Mononuclear cell (primary cell): ENCODE data around the gene FBXO41. TPM values are rescaled to one million over a fixed set of nuclear protein-coding genes. Genes with fewer than 3 reads are reported as not detected.

Experiments used
- H3K27me3 ChIP-seq: 2 replicates; pipeline ENCODE4 v1.6.0; 2011; ENCODE audit warnings: low read length, control low read depth; ENCODE audit not compliant: insufficient read depth
- H3K4me1 ChIP-seq: 2 replicates; pipeline ENCODE4 v1.5.1; 2011; ENCODE audit warnings: mild to moderate bottlenecking, low read length, control low read depth; ENCODE audit not compliant: insufficient read depth
- H3K4me3 ChIP-seq: 2 replicates; pipeline ENCODE4 v1.5.1; 2011; ENCODE audit warnings: mild to moderate bottlenecking, low read length, moderate library complexity
- H3K9me3 ChIP-seq: 2 replicates; pipeline ENCODE4 v1.5.1; 2011; ENCODE audit warnings: low read depth, mild to moderate bottlenecking, control low read depth, low read length
- total RNA-seq: library from RNA; depleted of rRNA; stranded (reverse); fragments of >200 nt; gene quantifications from one replicate; pipeline ENCODE4 v1.2.3, GENCODE V29; 2012

The FBXO41 gene
- total RNA-seq, 1 donor = 4.2 TPM

GRCh38 chr2:73205611-73206010, 78.7 kb downstream of the FBXO41 start:
- H3K4me3 ChIP-seq = no peak overlapping the region
- H3K4me1 ChIP-seq = peaks cover 11% of the 10 kb centered on the region
- peaks cover 49% of the 10 kb centered on the region for H3K27me3 ChIP-seq
- no peaks in the 10 kb centered on the region for H3K9me3 ChIP-seq

Other genes starting within 250 kb of the FBXO41 start
- 8.9 TPM for gene SFXN5, start 212.8 kb downstream of the FBXO41 start, total RNA-seq
- gene RAB11FIP5, start 171.5 kb downstream of the FBXO41 start, total RNA-seq = 14.5 TPM
- not detected for gene NOTO, start 81.9 kb downstream of the FBXO41 start, total RNA-seq
- 29.8 TPM for gene SMYD5, start 70.2 kb downstream of the FBXO41 start, total RNA-seq
- gene PRADC1, start 51.2 kb downstream of the FBXO41 start, total RNA-seq = 4.4 TPM
- gene CCT7, start 50.2 kb downstream of the FBXO41 start, total RNA-seq = 66.3 TPM
- 0.52 TPM for gene EGR4, start 9.1 kb upstream of the FBXO41 start, total RNA-seq
- 30.2 TPM for gene ALMS1, start 101.4 kb upstream of the FBXO41 start, total RNA-seq